HepG2 (cell line): ENCODE data around the gene TIMM10. TPM values are rescaled to one million over a fixed set of nuclear protein-coding genes. Genes with fewer than 3 reads are reported as not detected.

ENCODE experiments used
- ATM ChIP-seq: fragments of 450-650 bp; IDR thresholded peaks from 2 replicates; pipeline ENCODE4 v1.7.1; 2017; ENCODE audit warnings: mild to moderate bottlenecking, borderline replicate concordance
- BRF2 ChIP-seq: sonication (generic); formaldehyde crosslinking; IDR thresholded peaks from 2 replicates; pipeline ENCODE4 v1.8.1; 2022; ENCODE audit warnings: mild to moderate bottlenecking, missing genetic modification reagents
- CEBPG ChIP-seq: IDR thresholded peaks from 2 replicates; pipeline ENCODE4 v1.6.1; 2016
- CHCHD3 ChIP-seq: sonication (generic); formaldehyde crosslinking; IDR thresholded peaks from 2 replicates; pipeline ENCODE4 v1.8.0; 2022; ENCODE audit warnings: mild to moderate bottlenecking, missing genetic modification reagents, moderate library complexity
- ETV6 ChIP-seq: sonication (generic); formaldehyde crosslinking; conservative IDR thresholded peaks from 2 replicates; pipeline ENCODE4 v1.4.0; 2020; ENCODE audit warnings: missing genetic modification reagents
- FOXP4 ChIP-seq: sonication (generic); formaldehyde crosslinking; IDR thresholded peaks from 2 replicates; pipeline ENCODE4 v1.4.0; 2020; ENCODE audit warnings: missing genetic modification reagents
- GATA4 ChIP-seq: sonication (generic); IDR thresholded peaks from 2 replicates; pipeline ENCODE4 v1.6.1; 2016; ENCODE audit warnings: antibody characterized with exemption, low read depth, borderline replicate concordance
- HNRNPL ChIP-seq: fragments of 200-400 bp; formaldehyde crosslinking; IDR thresholded peaks from 2 replicates; pipeline ENCODE4 v1.6.1; 2017; ENCODE audit warnings: mild to moderate bottlenecking, low read depth, low read length
- KMT2B ChIP-seq: IDR thresholded peaks from 2 replicates; pipeline ENCODE4 v1.6.1; 2016; ENCODE audit warnings: missing genetic modification reagents, missing compliant biosample characterization
- MAFG ChIP-seq: sonication (generic); formaldehyde crosslinking; IDR thresholded peaks from 2 replicates; pipeline ENCODE4 v1.5.1; 2020; ENCODE audit warnings: mild to moderate bottlenecking, missing genetic modification reagents
- NR2F6 ChIP-seq, 2 experiments: IDR thresholded peaks; 2 replicates each; pipeline ENCODE4 v1.6.1; 2016; ENCODE audit warnings: antibody characterized with exemption in 1 of 2, mild to moderate bottlenecking in 1 of 2
- POLR2A ChIP-seq, 2 experiments: IDR thresholded peaks; 2 replicates each; pipeline ENCODE4 v1.6.1; 2011; ENCODE audit warnings: low read depth in 2 of 2, low read length in 2 of 2, mild to moderate bottlenecking in 1 of 2, moderate library complexity in 1 of 2; ENCODE audit not compliant: insufficient read depth in 1 of 2
- SALL2 ChIP-seq: sonication (generic); formaldehyde crosslinking; IDR thresholded peaks from 2 replicates; pipeline ENCODE4 v1.8.1; 2023; ENCODE audit warnings: mild to moderate bottlenecking, missing genetic modification reagents, inconsistent platforms
- TRAFD1 ChIP-seq: sonication (generic); formaldehyde crosslinking; IDR thresholded peaks from 2 replicates; pipeline ENCODE4 v1.5.1; 2020; ENCODE audit warnings: missing genetic modification reagents, mild to moderate bottlenecking, borderline replicate concordance
- YEATS4 ChIP-seq: sonication (generic); formaldehyde crosslinking; IDR thresholded peaks from 2 replicates; pipeline ENCODE4 v1.4.0; 2020; ENCODE audit warnings: missing genetic modification reagents, borderline replicate concordance
- ZKSCAN1 ChIP-seq: fragments of 150-350 bp; IDR thresholded peaks from 2 replicates; pipeline ENCODE4 v1.6.1; 2014; ENCODE audit warnings: low read length
- ZNF101 ChIP-seq: sonication (generic); formaldehyde crosslinking; IDR thresholded peaks from 2 replicates; pipeline ENCODE4 v1.4.0; 2020; ENCODE audit warnings: mild to moderate bottlenecking, low read depth, missing genetic modification reagents, borderline replicate concordance
- ZNF235 ChIP-seq: sonication (generic); formaldehyde crosslinking; IDR thresholded peaks from 2 replicates; pipeline ENCODE4 v1.8.1; 2023; ENCODE audit warnings: mild to moderate bottlenecking, missing genetic modification reagents, borderline replicate concordance
- ZNF562 ChIP-seq: sonication (generic); formaldehyde crosslinking; IDR thresholded peaks from 2 replicates; pipeline ENCODE4 v1.8.0; 2022; ENCODE audit warnings: missing genetic modification reagents, borderline replicate concordance
- ZNF629 ChIP-seq: sonication (generic); formaldehyde crosslinking; conservative IDR thresholded peaks from 2 replicates; pipeline ENCODE4 v1.5.0; 2020; ENCODE audit warnings: missing genetic modification reagents
- ZNF660 ChIP-seq: sonication (generic); formaldehyde crosslinking; IDR thresholded peaks from 2 replicates; pipeline ENCODE4 v1.5.1; 2020; ENCODE audit warnings: mild to moderate bottlenecking, low read depth, missing genetic modification reagents, borderline replicate concordance
- ZNF670 ChIP-seq: sonication (generic); formaldehyde crosslinking; IDR thresholded peaks from 2 replicates; pipeline ENCODE4 v1.8.0; 2022; ENCODE audit warnings: mild to moderate bottlenecking, missing genetic modification reagents, borderline replicate concordance
- ZNF724P ChIP-seq: sonication (generic); formaldehyde crosslinking; IDR thresholded peaks from 2 replicates; pipeline ENCODE4 v1.8.0; 2022; ENCODE audit warnings: missing genetic modification reagents, borderline replicate concordance
- ZNF740 ChIP-seq: sonication (generic); formaldehyde crosslinking; IDR thresholded peaks from 2 replicates; pipeline ENCODE4 v1.4.0; 2020; ENCODE audit warnings: missing genetic modification reagents
- ZNF768 ChIP-seq: sonication (generic); formaldehyde crosslinking; IDR thresholded peaks from 2 replicates; pipeline ENCODE4 v1.4.0; 2020; ENCODE audit warnings: missing genetic modification reagents
- polyA plus RNA-seq, 8 experiments: library from polyadenylated mRNA; depleted of rRNA in 3 of 8; stranded (reverse) in 7 of 8; unstranded in 1 of 8; fragments of >200 nt; fragmentation: Illumina TruSeq in 4 of 8; extraction: Trizol in 4 of 8; gene quantifications; 2 replicates each; pipeline versions ENCODE4 v1.2.1 to v1.2.3, GENCODE V29; 2011 to 2016; ENCODE audit warnings: low read depth in 4 of 8, missing spikeins in 1 of 8, mixed read lengths in 1 of 8; ENCODE audit not compliant: insufficient read depth in 1 of 8
- total RNA-seq, 5 experiments: library from RNA; depleted of rRNA; stranded (reverse); fragments of >200 nt; fragmentation: Illumina TruSeq; extraction: Trizol; gene quantifications; 2 replicates each; pipeline ENCODE4 v1.2.3, GENCODE V29; 2016; ENCODE audit warnings: low read depth in 1 of 5

The TIMM10 gene
- total and polyA plus RNA-seq, 2 of the 13 experiments (the other 11 are each of a cell fraction or from before 2014, with no cell fraction given), result 67.8 to 82.2 TPM

- 0 out of 4 replicates have a peak, but pooled peaks of 1 of the 2 experiments have one; percentile 4 for TF ChIP-seq POLR2A (IDR thresholded peaks at IDR 0.05; ENCODE audit: insufficient read depth in 1 of 2, low read depth in 2 of 2, low read length in 2 of 2)
- TF ChIP-seq BRF2 (CRISPR knock-in tag), result no peak
- no peak for TF ChIP-seq ATM
- TF ChIP-seq TRAFD1, result no peak
- TF ChIP-seq ZKSCAN1, result no peak; the same call in 1 of the 2 replicates
- TF ChIP-seq NR2F6 (IDR thresholded peaks at IDR 0.05), result no peak
- no peak for TF ChIP-seq NR2F6 (CRISPR knock-in tag; IDR thresholded peaks at IDR 0.05)
- TF ChIP-seq HNRNPL, result no peak
- no peak for TF ChIP-seq ZNF724P (CRISPR knock-in tag)
- TF ChIP-seq ZNF740 (CRISPR knock-in tag), result no peak
- TF ChIP-seq CHCHD3, result no peak
- 0 out of 2 replicates have a peak, but pooled peaks have one; percentile 31 for TF ChIP-seq SALL2
- TF ChIP-seq ZNF101, result no peak
- 0 out of 2 replicates have a peak, but pooled peaks have one; percentile 51 for TF ChIP-seq ZNF670
- no peak for TF ChIP-seq GATA4
- TF ChIP-seq ETV6 (CRISPR knock-in tag), result no peak
- peak; percentile 75 for TF ChIP-seq CEBPG (CRISPR knock-in tag)
- TF ChIP-seq MAFG (CRISPR knock-in tag), result no peak
- TF ChIP-seq ZNF768, result no peak
- TF ChIP-seq ZNF660 (CRISPR knock-in tag), result no peak
- no peak for TF ChIP-seq ZNF235 (CRISPR knock-in tag)
- TF ChIP-seq YEATS4 (CRISPR knock-in tag), result no peak
- 0 out of 2 replicates have a peak, but pooled peaks have one; percentile 8 for TF ChIP-seq ZNF629
- no peak for TF ChIP-seq FOXP4
- no peak for TF ChIP-seq ZNF562 (CRISPR knock-in tag)
- TF ChIP-seq KMT2B (CRISPR knock-in tag), result no peak
Observed at GRCh38 chr11:57527056-57527631, 3.4 kb downstream of the TIMM10 start (continued).
